Measurements from ENCODE around the gene SDK1.

GRCh38 chr7:4143006-4143405, 842.0 kb downstream of the SDK1 start:
- TF ChIP-seq CTCF (IDR thresholded peaks at IDR 0.05; ENCODE audit: low read depth, low read length) (no peak), POLR2A (IDR thresholded peaks at IDR 0.05; ENCODE audit: extremely low read depth, insufficient read length) (no peak), MAX (IDR thresholded peaks at IDR 0.05; ENCODE audit: low read depth, low read length) (no peak), MYC (IDR thresholded peaks at IDR 0.05; ENCODE audit: low read depth, low read length) (no peak)

Measured in NB4 (cell line).